DOHH2 (cell line): ENCODE data around the gene KIRREL3.

Source experiments
- EZH2phosphoT487 ChIP-seq: fragments of 200-600 bp; sonication (generic); IDR thresholded peaks from 2 replicates; pipeline ENCODE4 v1.6.1; 2017; ENCODE audit warnings: borderline replicate concordance, mild to moderate bottlenecking, antibody characterized with exemption, low read length, moderate library complexity, mixed read lengths
- TF ChIP-seq, protein P1 (sequence below): fragments of 200-600 bp; sonication (generic); IDR thresholded peaks from one replicate; pipeline ENCODE4 v1.5.1; 2014; ENCODE audit warnings: antibody characterized with exemption, mild to moderate bottlenecking, low read depth, low read length; ENCODE audit not compliant: poor library complexity, severe bottlenecking

DNA sequence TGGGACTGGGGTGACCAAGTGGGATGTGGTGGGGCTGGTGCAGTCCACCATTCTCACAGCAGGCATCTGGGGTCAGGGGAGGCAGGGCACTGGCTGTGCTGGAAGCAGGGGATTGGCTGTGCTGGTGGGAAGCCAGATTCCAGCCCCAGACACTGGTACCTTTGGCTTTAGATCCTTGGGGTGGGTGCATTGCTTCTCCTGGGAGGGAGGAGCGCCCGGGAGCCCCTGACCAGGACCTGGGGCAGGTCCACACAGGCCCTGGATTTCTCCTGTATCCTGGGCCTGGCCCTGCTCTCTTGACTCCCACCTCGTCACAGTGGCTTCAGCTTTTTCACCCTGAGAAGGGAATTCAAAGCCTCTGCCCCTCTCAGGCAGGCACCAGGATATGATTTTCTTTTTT lies 606.5 kb downstream of the KIRREL3 start:
- TF ChIP-seq, protein P1, sequence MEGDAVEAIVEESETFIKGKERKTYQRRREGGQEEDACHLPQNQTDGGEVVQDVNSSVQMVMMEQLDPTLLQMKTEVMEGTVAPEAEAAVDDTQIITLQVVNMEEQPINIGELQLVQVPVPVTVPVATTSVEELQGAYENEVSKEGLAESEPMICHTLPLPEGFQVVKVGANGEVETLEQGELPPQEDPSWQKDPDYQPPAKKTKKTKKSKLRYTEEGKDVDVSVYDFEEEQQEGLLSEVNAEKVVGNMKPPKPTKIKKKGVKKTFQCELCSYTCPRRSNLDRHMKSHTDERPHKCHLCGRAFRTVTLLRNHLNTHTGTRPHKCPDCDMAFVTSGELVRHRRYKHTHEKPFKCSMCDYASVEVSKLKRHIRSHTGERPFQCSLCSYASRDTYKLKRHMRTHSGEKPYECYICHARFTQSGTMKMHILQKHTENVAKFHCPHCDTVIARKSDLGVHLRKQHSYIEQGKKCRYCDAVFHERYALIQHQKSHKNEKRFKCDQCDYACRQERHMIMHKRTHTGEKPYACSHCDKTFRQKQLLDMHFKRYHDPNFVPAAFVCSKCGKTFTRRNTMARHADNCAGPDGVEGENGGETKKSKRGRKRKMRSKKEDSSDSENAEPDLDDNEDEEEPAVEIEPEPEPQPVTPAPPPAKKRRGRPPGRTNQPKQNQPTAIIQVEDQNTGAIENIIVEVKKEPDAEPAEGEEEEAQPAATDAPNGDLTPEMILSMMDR = no peak
- TF ChIP-seq EZH2phosphoT487 = no peak
